K562 (cell line): Measurements from ENCODE around the gene BCORL1. TPM values are rescaled to one million over a fixed set of nuclear protein-coding genes. Genes with fewer than 3 reads are reported as not detected.

Experiments used
- BHLHE40 ChIP-seq: IDR thresholded peaks from 2 replicates; pipeline ENCODE4 v1.6.1; 2011; ENCODE audit warnings: low read length, improper control_type of control experiment
- CBFA2T3 ChIP-seq: fragments of 450-650 bp; IDR thresholded peaks from 2 replicates; pipeline ENCODE4 v1.6.1; 2017
- ELF1 ChIP-seq: fragments of 200-800 bp; sonication (Bioruptor generic); IDR thresholded peaks from 2 replicates; pipeline ENCODE4 v1.6.1; 2016; ENCODE audit warnings: missing genetic modification characterization, missing compliant biosample characterization
- GABPB2 ChIP-seq: fragments of 250-450 bp; sonication (Bioruptor Pico); conservative IDR thresholded peaks from 2 replicates; pipeline ENCODE4 v1.5.1; 2021; ENCODE audit warnings: mild to moderate bottlenecking
- HMBOX1 ChIP-seq: sonication (generic); IDR thresholded peaks from 2 replicates; pipeline ENCODE4 v1.6.1; 2016
- HNRNPK ChIP-seq: fragments of 200-400 bp; formaldehyde crosslinking; IDR thresholded peaks from one replicate; pipeline ENCODE4 v1.6.1; 2018; ENCODE audit warnings: mild to moderate bottlenecking, low read depth, low read length; ENCODE audit not compliant: poor library complexity, severe bottlenecking
- HOMEZ ChIP-seq: fragments of 250-450 bp; sonication (Bioruptor Pico); IDR thresholded peaks from 2 replicates; pipeline ENCODE4 v1.4.0; 2020; ENCODE audit warnings: mild to moderate bottlenecking, moderate library complexity
- NCOA6 ChIP-seq: fragments of 450-650 bp; IDR thresholded peaks from 2 replicates; pipeline ENCODE4 v1.6.1; 2017; ENCODE audit warnings: mild to moderate bottlenecking
- POLR2H ChIP-seq: IDR thresholded peaks from 2 replicates; pipeline ENCODE4 v1.6.1; 2016; ENCODE audit warnings: missing genetic modification characterization, low read depth, mild to moderate bottlenecking, control low read depth, missing compliant biosample characterization, moderate library complexity
- TGIF2 ChIP-seq: sonication (generic); formaldehyde crosslinking; IDR thresholded peaks from 2 replicates; pipeline ENCODE4 v1.8.1; 2022; ENCODE audit warnings: mild to moderate bottlenecking, missing genetic modification reagents, moderate library complexity
- YY1 ChIP-seq, 3 experiments: IDR thresholded peaks; 2 replicates each; pipeline ENCODE4 v1.6.1; 2011; ENCODE audit warnings: low read length in 2 of 3, mild to moderate bottlenecking in 2 of 3, moderate library complexity in 2 of 3, borderline replicate concordance in 1 of 3, control low read depth in 1 of 3, low read depth in 1 of 3; ENCODE audit not compliant: insufficient read depth in 3 of 3, insufficient replicate concordance in 2 of 3, control insufficient read depth in 1 of 3, insufficient read length in 1 of 3; ENCODE audit errors: extremely low read depth in 1 of 3
- ZNF431 ChIP-seq: sonication (generic); formaldehyde crosslinking; IDR thresholded peaks from 2 replicates; pipeline ENCODE4 v1.8.0; 2022; ENCODE audit warnings: mild to moderate bottlenecking, missing genetic modification reagents
- ZNF57 ChIP-seq: fragments of 450-650 bp; formaldehyde crosslinking; IDR thresholded peaks from 2 replicates; pipeline ENCODE4 v1.4.0; 2020; ENCODE audit warnings: mild to moderate bottlenecking, moderate library complexity
- polyA plus RNA-seq, 8 experiments: library from polyadenylated mRNA; depleted of rRNA in 4 of 8; stranded (reverse) in 5 of 8; unstranded in 3 of 8; fragments of >200 nt; fragmentation: Nextera tagmentation in 2 of 8; fragmentation: Illumina TruSeq in 1 of 8; extraction: Ambion mirVana in 2 of 8; extraction: Trizol in 1 of 8; gene quantifications; 2 replicates each; pipeline versions ENCODE4 v1.2.1 to v1.2.3, GENCODE V29; 2011 to 2014; ENCODE audit warnings: inconsistent platforms in 1 of 8, missing spikeins in 1 of 8
- total RNA-seq, 7 experiments: library from RNA; depleted of rRNA in 6 of 7; stranded (reverse); fragments of >200 nt in 6 of 7; fragmentation: Illumina TruSeq in 2 of 7; extraction: Trizol in 2 of 7; gene quantifications; 2 replicates each; pipeline versions ENCODE4 v1.2.1 to v1.2.3, GENCODE V29; 2011 to 2021; ENCODE audit warnings: low replicate concordance in 1 of 7
- TF ChIP-seq, protein P1 (sequence below): fragments of 250-450 bp; sonication (Bioruptor Pico); IDR thresholded peaks from 2 replicates; pipeline ENCODE4 v1.4.0; 2020
- TF ChIP-seq, protein P2 (sequence below): sonication (generic); formaldehyde crosslinking; IDR thresholded peaks from 2 replicates; pipeline ENCODE4 v1.8.0; 2022; ENCODE audit warnings: missing genetic modification reagents, mild to moderate bottlenecking, borderline replicate concordance
- TF ChIP-seq, protein P3 (sequence below): sonication (generic); formaldehyde crosslinking; IDR thresholded peaks from 2 replicates; pipeline ENCODE4 v1.9.0; 2022; ENCODE audit warnings: mild to moderate bottlenecking, missing genetic modification reagents

Gene BCORL1
- total and polyA plus RNA-seq, 9 of the 15 experiments (the other 6 are each of a cell fraction or from before 2014, with no cell fraction given), result 0.48 to 29.6 (median 2.1) TPM

- TF ChIP-seq, protein P1, sequence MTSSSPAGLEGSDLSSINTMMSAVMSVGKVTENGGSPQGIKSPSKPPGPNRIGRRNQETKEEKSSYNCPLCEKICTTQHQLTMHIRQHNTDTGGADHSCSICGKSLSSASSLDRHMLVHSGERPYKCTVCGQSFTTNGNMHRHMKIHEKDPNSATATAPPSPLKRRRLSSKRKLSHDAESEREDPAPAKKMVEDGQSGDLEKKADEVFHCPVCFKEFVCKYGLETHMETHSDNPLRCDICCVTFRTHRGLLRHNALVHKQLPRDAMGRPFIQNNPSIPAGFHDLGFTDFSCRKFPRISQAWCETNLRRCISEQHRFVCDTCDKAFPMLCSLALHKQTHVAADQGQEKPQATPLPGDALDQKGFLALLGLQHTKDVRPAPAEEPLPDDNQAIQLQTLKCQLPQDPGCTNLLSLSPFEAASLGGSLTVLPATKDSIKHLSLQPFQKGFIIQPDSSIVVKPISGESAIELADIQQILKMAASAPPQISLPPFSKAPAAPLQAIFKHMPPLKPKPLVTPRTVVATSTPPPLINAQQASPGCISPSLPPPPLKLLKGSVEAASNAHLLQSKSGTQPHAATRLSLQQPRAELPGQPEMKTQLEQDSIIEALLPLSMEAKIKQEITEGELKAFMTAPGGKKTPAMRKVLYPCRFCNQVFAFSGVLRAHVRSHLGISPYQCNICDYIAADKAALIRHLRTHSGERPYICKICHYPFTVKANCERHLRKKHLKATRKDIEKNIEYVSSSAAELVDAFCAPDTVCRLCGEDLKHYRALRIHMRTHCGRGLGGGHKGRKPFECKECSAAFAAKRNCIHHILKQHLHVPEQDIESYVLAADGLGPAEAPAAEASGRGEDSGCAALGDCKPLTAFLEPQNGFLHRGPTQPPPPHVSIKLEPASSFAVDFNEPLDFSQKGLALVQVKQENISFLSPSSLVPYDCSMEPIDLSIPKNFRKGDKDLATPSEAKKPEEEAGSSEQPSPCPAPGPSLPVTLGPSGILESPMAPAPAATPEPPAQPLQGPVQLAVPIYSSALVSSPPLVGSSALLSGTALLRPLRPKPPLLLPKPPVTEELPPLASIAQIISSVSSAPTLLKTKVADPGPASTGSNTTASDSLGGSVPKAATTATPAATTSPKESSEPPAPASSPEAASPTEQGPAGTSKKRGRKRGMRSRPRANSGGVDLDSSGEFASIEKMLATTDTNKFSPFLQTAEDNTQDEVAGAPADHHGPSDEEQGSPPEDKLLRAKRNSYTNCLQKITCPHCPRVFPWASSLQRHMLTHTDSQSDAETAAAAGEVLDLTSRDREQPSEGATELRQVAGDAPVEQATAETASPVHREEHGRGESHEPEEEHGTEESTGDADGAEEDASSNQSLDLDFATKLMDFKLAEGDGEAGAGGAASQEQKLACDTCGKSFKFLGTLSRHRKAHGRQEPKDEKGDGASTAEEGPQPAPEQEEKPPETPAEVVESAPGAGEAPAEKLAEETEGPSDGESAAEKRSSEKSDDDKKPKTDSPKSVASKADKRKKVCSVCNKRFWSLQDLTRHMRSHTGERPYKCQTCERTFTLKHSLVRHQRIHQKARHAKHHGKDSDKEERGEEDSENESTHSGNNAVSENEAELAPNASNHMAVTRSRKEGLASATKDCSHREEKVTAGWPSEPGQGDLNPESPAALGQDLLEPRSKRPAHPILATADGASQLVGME (CRISPR knock-in tag), result 0 out of 2 replicates have a peak, but pooled peaks have one; percentile 2
- TF ChIP-seq ELF1 (tag) (peak; percentile 61; the same call in 1 of the 2 replicates), HNRNPK (no peak), YY1 (IDR thresholded peaks at IDR 0.05; ENCODE audit: borderline replicate concordance in 1 of 3, control insufficient read depth in 1 of 3, extremely low read depth in 1 of 3, insufficient read depth in 3 of 3, insufficient read length in 1 of 3, insufficient replicate concordance in 2 of 3, low read depth in 1 of 3, low read length in 2 of 3) (no peak), ZNF57 (CRISPR knock-in tag) (no peak), ZNF431 (no peak), HMBOX1 (no peak), TGIF2 (no peak), BHLHE40 (peak; percentile 87), GABPB2 (CRISPR knock-in tag) (no peak), POLR2H (tag) (no peak), NCOA6 (no peak), CBFA2T3 (peak; percentile 23; the same call in 1 of the 2 replicates), HOMEZ (CRISPR knock-in tag) (no peak)
- TF ChIP-seq, protein P2, sequence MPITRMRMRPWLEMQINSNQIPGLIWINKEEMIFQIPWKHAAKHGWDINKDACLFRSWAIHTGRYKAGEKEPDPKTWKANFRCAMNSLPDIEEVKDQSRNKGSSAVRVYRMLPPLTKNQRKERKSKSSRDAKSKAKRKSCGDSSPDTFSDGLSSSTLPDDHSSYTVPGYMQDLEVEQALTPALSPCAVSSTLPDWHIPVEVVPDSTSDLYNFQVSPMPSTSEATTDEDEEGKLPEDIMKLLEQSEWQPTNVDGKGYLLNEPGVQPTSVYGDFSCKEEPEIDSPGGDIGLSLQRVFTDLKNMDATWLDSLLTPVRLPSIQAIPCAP (CRISPR knock-in tag), result no peak
- TF ChIP-seq, protein P3, sequence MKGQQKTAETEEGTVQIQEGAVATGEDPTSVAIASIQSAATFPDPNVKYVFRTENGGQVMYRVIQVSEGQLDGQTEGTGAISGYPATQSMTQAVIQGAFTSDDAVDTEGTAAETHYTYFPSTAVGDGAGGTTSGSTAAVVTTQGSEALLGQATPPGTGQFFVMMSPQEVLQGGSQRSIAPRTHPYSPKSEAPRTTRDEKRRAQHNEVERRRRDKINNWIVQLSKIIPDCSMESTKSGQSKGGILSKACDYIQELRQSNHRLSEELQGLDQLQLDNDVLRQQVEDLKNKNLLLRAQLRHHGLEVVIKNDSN (CRISPR knock-in tag), result peak; percentile 93
Observed at GRCh38 chrX:130082244-130083106, 100.0 kb downstream of the BCORL1 start (continued).
